Astrocyte (in vitro differentiated cells and primary cell): ENCODE results near the gene BCAT1.

ENCODE experiments used
- CTCF ChIP-seq: IDR thresholded peaks from 2 replicates; pipeline ENCODE4 v1.5.1; 2011; ENCODE audit warnings: low read depth, mild to moderate bottlenecking, inconsistent platforms, low read length, moderate library complexity; ENCODE audit not compliant: insufficient read depth
- EZH2 ChIP-seq: IDR thresholded peaks from 2 replicates; pipeline ENCODE4 v1.6.1; 2012; ENCODE audit warnings: mild to moderate bottlenecking, low read length, inconsistent platforms; ENCODE audit not compliant: insufficient read depth

GRCh38 chr12:24902511-24903328 lies 46.2 kb downstream of the BCAT1 start:
- TF ChIP-seq CTCF (no peak), EZH2 (no peak)
